OCI-LY1 (cell line): ENCODE data around the gene HLA-DOA.

ENCODE experiments used
- EZH2 ChIP-seq: fragments of 200-600 bp; sonication (generic), shearing (Covaris generic); IDR thresholded peaks from 2 replicates; pipeline ENCODE4 v1.8.0; 2017; ENCODE audit warnings: borderline replicate concordance, mixed run types, mild to moderate bottlenecking, antibody characterized with exemption, low read length, moderate library complexity, mixed read lengths
- TF ChIP-seq, protein P1 (sequence below): fragments of 200-600 bp; sonication (generic), shearing (Covaris generic); IDR thresholded peaks from 2 replicates; pipeline ENCODE4 v1.5.1; 2017; ENCODE audit warnings: mild to moderate bottlenecking, antibody characterized with exemption, low read length, moderate library complexity, mixed read lengths

DNA sequence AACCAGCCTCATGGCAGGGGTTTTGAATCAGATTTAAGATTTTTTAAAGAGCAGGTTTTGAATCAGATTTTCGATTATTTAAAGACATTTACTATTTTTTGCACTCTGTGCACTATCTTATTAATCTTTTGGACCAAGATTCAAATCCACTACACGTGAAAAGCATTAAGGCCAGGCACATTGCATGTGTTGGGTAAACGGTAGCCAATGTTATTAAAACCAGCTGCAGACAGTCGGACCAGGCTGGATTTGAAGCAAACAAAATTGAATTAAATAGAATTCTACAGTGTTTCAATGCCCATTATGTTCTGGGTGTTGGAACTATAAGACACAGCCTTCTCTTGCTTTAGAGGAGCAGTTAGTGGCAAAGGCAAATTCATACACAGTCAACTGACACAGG lies 7.7 kb downstream of the HLA-DOA start:
- TF ChIP-seq, protein P1, sequence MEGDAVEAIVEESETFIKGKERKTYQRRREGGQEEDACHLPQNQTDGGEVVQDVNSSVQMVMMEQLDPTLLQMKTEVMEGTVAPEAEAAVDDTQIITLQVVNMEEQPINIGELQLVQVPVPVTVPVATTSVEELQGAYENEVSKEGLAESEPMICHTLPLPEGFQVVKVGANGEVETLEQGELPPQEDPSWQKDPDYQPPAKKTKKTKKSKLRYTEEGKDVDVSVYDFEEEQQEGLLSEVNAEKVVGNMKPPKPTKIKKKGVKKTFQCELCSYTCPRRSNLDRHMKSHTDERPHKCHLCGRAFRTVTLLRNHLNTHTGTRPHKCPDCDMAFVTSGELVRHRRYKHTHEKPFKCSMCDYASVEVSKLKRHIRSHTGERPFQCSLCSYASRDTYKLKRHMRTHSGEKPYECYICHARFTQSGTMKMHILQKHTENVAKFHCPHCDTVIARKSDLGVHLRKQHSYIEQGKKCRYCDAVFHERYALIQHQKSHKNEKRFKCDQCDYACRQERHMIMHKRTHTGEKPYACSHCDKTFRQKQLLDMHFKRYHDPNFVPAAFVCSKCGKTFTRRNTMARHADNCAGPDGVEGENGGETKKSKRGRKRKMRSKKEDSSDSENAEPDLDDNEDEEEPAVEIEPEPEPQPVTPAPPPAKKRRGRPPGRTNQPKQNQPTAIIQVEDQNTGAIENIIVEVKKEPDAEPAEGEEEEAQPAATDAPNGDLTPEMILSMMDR: no peak
- TF ChIP-seq EZH2: no peak
